Measurements from ENCODE around the gene EPB41.

- TF ChIP-seq CTCF (IDR thresholded peaks at IDR 0.05; ENCODE audit: extremely low read depth in 1 of 2, insufficient read depth in 1 of 2, low read depth in 1 of 2, low read length in 2 of 2) = no peak
- TF ChIP-seq EZH2 (IDR thresholded peaks at IDR 0.05; ENCODE audit: borderline replicate concordance, low read depth, low read length, severe bottlenecking) = no peak
- no peak for TF ChIP-seq MAX (IDR thresholded peaks at IDR 0.05; ENCODE audit: insufficient read depth, insufficient read length)
- no peak for TF ChIP-seq POLR2A (IDR thresholded peaks at IDR 0.05; ENCODE audit: low read depth, low read length)
- TF ChIP-seq MYC (IDR thresholded peaks at IDR 0.05; ENCODE audit: low read depth, low read length) = no peak
- TF ChIP-seq POLR2AphosphoS5 (IDR thresholded peaks at IDR 0.05; ENCODE audit: insufficient read depth, low read depth, low read length) = no peak
- TF ChIP-seq GATA2 (IDR thresholded peaks at IDR 0.05; ENCODE audit: insufficient read depth, insufficient read length, low read depth, low read length) = no peak
- TF ChIP-seq JUN (IDR thresholded peaks at IDR 0.05; ENCODE audit: borderline replicate concordance, insufficient read depth, insufficient read length, low read depth) = no peak
Measured at GRCh38 chr1:28910379-28911115, 3.8 kb upstream of the EPB41 start.

Data from endothelial cell of umbilical vein (primary cell).